Ovary (tissue), 9 donors: Measurements from ENCODE around the gene UBA52. TPM values are rescaled to one million over a fixed set of nuclear protein-coding genes. Genes with fewer than 3 reads are reported as not detected.
"Not testable (repeated sequence)": the region's sequence is repeated elsewhere in the genome, so short reads cannot be mapped to it uniquely, and the experiment has no call there.

ENCODE experiments used
- DNase-seq, 5 donors: peaks; one replicate each; pipeline ENCODE4 v3.0.0-alpha.2; 2019 to 2020
- H3K27ac ChIP-seq, 2 donors: fragments of 200-600 bp; one replicate each; pipeline versions ENCODE4 v1.5.1 to v1.8.0; 2019 to 2022
- H3K27me3 ChIP-seq: fragments of 200-600 bp; one replicate; pipeline ENCODE4 v1.8.0; 2022
- H3K36me3 ChIP-seq: fragments of 200-600 bp; sonication (generic); one replicate; pipeline ENCODE4 v1.5.1; 2019
- H3K4me1 ChIP-seq: one replicate; pipeline ENCODE4 v1.8.1; 2013; ENCODE audit warnings: mild to moderate bottlenecking, moderate library complexity; ENCODE audit not compliant: insufficient read depth
- H3K4me3 ChIP-seq: fragments of 200-600 bp; sonication (generic); one replicate; pipeline ENCODE4 v1.5.1; 2017
- H3K9me3 ChIP-seq, 2 donors: fragments of 200-600 bp in 1 of 2; sonication (generic) in 1 of 2; one replicate each; pipeline versions ENCODE4 v1.5.1 to v1.8.1; 2013 to 2019; ENCODE audit warnings: mild to moderate bottlenecking in 1 of 2, moderate library complexity in 1 of 2
- EP300 ChIP-seq: sonication (generic); formaldehyde crosslinking; IDR thresholded peaks from one replicate; pipeline ENCODE4 v1.6.1; 2017; ENCODE audit warnings: antibody characterized with exemption
- POLR2A ChIP-seq: fragments of 450-650 bp; IDR thresholded peaks from one replicate; pipeline ENCODE4 v1.6.1; 2017; ENCODE audit warnings: antibody characterized with exemption, mild to moderate bottlenecking, moderate library complexity
- WGBS, 3 donors: extraction: QIAGEN DNeasy Blood & Tissue Kit in 1 of 3; methylation state at CpG; one replicate each; pipeline versions ENCODE4 v1.1.5 to v1.1.7; 2013 to 2017; 5-methylcytosine and 5-hydroxymethylcytosine counted together
- intact Hi-C, 4 donors: fragments of 100-400 bp; cut with DNase I; formaldehyde crosslinking; loops; one replicate each; pipeline versions ENCODE4 v1.11.0 to v1.15.1; 2022 to 2023
- polyA plus RNA-seq, 2 donors: library from polyadenylated mRNA; stranded (reverse); fragments of 200-250 nt in 1 of 2; fragments of 350-450 nt in 1 of 2; fragmentation: Illumina TruSeq in 1 of 2; extraction: RNeasy Lipid Tissue Mini Kit (QIAGEN cat#74804) in 1 of 2; gene quantifications; one replicate each; pipeline ENCODE4 v1.2.3, GENCODE V29; 2013 to 2014
- total RNA-seq, 7 donors: library from RNA; depleted of rRNA in 2 of 7; stranded (reverse); fragments of >200 nt in 2 of 7; fragmentation: NEBNext Ultra II Directional in 3 of 7; extraction: Animal tissue kit (Norgen Biotek cat#: 25700) in 3 of 7; gene quantifications; one replicate each; pipeline versions ENCODE4 v1.1.0 to v1.2.4, GENCODE V29; 2016 to 2023
- TF ChIP-seq, protein P1 (sequence below), 3 donors: fragments of 450-650 bp in 2 of 3; fragments of 200-600 bp in 1 of 3; IDR thresholded peaks; one replicate each; pipeline versions ENCODE4 v1.5.1 to v1.8.0; 2016 to 2022; ENCODE audit warnings: antibody characterized with exemption in 3 of 3, mild to moderate bottlenecking in 1 of 3
- donor health status: DM: no; HTN: no; CAD: no; lungs with moderate emphysema.
- donor health status: DM: no; HTN: no; CAD: no.
- donor health status: Bipolar disorder and iron deficiency.
- donor health status: DM: yes; HTN: yes; CAD: no.
- donor health status: DM: no; HTN: no; CAD: no.
- donor health status: DM: yes; HTN: yes; CAD: no.

UBA52 gene
- total and polyA plus RNA-seq, 9 donors, result 1,269 to 1,882 (median 1,409) TPM

DNA sequence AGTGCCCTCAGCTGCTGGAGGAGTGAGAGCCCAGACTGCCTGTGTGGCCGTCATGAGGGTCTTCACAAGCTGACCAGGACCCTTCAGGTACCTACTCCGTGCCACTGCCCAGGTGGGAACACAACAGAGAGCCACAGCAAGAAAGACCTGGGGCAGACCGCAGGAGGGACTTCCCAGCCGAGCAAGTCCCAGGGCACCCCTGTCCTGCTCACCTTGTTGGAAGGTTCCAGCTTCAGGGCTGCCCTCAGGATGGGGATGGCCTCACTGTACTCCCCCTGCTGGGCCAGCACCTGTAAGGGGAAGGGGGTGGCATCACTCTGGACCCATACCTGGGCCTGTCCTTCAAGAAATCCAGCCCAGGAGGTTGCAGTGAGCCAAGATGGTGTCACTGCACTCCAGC is 38.6 kb upstream of the UBA52 start:
- no peaks in the 10 kb centered on the region for H3K9me3 ChIP-seq
- intact Hi-C loops, result no loop called here
- TF ChIP-seq, protein P1, sequence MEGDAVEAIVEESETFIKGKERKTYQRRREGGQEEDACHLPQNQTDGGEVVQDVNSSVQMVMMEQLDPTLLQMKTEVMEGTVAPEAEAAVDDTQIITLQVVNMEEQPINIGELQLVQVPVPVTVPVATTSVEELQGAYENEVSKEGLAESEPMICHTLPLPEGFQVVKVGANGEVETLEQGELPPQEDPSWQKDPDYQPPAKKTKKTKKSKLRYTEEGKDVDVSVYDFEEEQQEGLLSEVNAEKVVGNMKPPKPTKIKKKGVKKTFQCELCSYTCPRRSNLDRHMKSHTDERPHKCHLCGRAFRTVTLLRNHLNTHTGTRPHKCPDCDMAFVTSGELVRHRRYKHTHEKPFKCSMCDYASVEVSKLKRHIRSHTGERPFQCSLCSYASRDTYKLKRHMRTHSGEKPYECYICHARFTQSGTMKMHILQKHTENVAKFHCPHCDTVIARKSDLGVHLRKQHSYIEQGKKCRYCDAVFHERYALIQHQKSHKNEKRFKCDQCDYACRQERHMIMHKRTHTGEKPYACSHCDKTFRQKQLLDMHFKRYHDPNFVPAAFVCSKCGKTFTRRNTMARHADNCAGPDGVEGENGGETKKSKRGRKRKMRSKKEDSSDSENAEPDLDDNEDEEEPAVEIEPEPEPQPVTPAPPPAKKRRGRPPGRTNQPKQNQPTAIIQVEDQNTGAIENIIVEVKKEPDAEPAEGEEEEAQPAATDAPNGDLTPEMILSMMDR (IDR thresholded peaks at IDR 0.05), result no peak
- TF ChIP-seq POLR2A, result no peak
- no peak for TF ChIP-seq EP300
- no peaks in the 10 kb centered on the region for H3K27me3 ChIP-seq
- DNase-seq, result no peak
- H3K27ac ChIP-seq, result no peak overlapping the region
- no peaks in the 10 kb centered on the region for H3K4me1 ChIP-seq
- 87 to 100% (median 91%) methylated on average over 2 to 4 of the region's 4 CpGs for WGBS, 3 donors
- H3K36me3 ChIP-seq, result no peaks in the 10 kb centered on the region
- no peak overlapping the region for H3K4me3 ChIP-seq

DNA sequence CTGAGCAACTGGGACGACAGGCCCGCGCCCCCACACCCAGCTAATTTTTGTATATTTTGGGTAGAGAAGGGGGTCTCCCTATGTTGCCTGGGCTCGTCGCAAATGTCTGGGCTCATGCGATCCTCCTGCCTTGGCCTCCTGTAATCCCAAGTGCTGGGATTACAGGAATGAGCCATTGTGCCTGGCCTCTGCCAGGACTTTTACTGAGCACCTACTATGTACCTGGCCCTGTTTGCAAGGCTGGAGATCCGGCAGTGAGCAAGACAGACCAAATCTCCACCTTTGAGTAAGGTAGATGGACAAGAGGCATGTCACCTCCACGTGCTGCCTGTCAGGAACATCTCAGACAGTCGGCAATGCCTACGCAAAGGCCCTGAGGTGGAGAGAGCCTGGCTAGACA is 35.2 kb upstream of the UBA52 start:
- H3K36me3 ChIP-seq, result no peaks in the 10 kb centered on the region
- H3K9me3 ChIP-seq, result no peaks in the 10 kb centered on the region
- TF ChIP-seq POLR2A (no peak), EP300 (no peak)
- TF ChIP-seq, protein P1 (IDR thresholded peaks at IDR 0.05), result no peak
- H3K27ac ChIP-seq, result no peak overlapping the region
- no peaks in the 10 kb centered on the region for H3K4me1 ChIP-seq
- no peak overlapping the region for H3K4me3 ChIP-seq
- H3K27me3 ChIP-seq, result no peaks in the 10 kb centered on the region
- intact Hi-C loops, result no loop called here
- 87 to 91% (median 89%) methylated on average over 10 of the region's 10 CpGs for WGBS, 3 donors
- DNase-seq, result no peak

DNA sequence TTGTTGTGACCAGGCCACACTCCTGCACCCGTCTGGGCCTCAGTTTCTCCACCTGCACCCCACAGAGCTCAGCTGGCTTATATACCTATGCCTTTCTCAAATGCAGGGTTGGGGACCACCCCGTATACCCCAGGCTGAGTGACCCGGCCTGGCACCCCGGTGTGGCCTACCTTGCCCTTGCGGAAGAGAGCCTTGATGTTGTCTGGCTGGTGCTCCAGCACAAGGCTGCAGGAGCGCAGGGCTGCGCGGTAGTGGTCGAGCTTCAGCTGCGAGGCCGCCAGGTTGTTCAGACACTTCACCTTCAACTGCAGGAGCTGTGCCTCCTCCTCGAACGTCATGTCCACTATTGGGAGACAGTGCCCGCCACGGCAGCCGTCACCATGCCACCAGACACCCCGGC is 34.2 kb upstream of the UBA52 start:
- Histone ChIP-seq H3K27me3 (no peaks in the 10 kb centered on the region), H3K27ac (no peak overlapping the region), H3K9me3 (no peaks in the 10 kb centered on the region), H3K4me3 (no peak overlapping the region), H3K36me3 (no peaks in the 10 kb centered on the region), H3K4me1 (no peaks in the 10 kb centered on the region)
- 86 to 95% (median 91%) methylated on average over 16 to 17 of the region's 17 CpGs for WGBS, 3 donors
- no peak for DNase-seq
- intact Hi-C loops, result no loop called here
- TF ChIP-seq POLR2A (no peak), EP300 (no peak)
- TF ChIP-seq, protein P1 (IDR thresholded peaks at IDR 0.05), result no peak

DNA sequence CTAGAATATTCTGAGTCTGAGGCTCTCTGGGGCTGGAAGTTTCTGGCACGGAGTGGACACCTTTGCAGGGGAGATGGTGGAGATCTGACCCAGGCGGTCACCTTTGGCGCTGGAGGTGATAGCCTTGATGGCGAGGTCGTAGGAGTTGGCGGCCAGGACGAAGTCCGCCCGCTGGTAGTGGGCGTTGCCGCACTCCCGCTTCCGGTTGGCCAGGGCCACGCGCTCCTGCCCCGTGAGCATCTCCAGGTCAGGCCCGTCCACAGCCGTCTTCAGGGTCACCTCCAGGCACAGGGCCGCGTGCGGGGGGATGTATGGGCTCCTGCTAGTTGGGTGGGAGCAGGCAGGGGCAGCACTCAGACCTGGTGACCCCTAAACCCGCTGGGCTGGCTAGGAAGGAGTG is 33.5 kb upstream of the UBA52 start:
- WGBS, 3 donors, result 81 to 86% (median 86%) methylated on average over 22 of the region's 22 CpGs
- TF ChIP-seq, protein P1 (IDR thresholded peaks at IDR 0.05), result no peak
- TF ChIP-seq POLR2A (no peak), EP300 (no peak)
- Histone ChIP-seq H3K27ac (no peak overlapping the region), H3K9me3 (no peaks in the 10 kb centered on the region), H3K4me1 (no peaks in the 10 kb centered on the region), H3K27me3 (no peaks in the 10 kb centered on the region), H3K4me3 (no peak overlapping the region), H3K36me3 (no peaks in the 10 kb centered on the region)
- intact Hi-C loops, result no loop called here
- DNase-seq, result no peak

DNA sequence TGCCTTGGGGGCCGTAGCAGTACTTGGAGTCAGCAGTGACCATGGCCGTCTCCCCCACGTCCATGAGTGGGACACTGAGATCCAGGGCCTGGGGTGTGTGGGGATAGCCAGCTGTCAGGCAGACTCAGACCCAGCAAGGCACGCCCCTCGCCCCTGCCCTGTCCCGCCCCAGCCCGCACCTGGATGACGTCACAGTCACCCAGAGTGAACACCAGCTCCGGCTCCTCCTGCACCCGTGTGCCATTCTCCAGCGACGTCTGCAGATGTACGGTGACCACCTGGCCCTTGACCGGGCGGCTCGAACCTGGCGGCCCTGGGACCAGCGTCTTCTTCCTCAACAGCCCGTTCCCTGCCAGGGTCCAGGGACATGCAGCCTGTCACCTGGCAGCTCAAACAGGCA is 32.3 kb upstream of the UBA52 start:
- DNase-seq, result no peak
- Histone ChIP-seq H3K27me3 (no peaks in the 10 kb centered on the region), H3K9me3 (no peaks in the 10 kb centered on the region), H3K36me3 (no peaks in the 10 kb centered on the region), H3K4me3 (no peak overlapping the region), H3K27ac (no peak overlapping the region), H3K4me1 (no peaks in the 10 kb centered on the region)
- TF ChIP-seq, protein P1 (IDR thresholded peaks at IDR 0.05), result no peak
- TF ChIP-seq POLR2A, result no peak
- TF ChIP-seq EP300, result no peak
- WGBS, 3 donors, result 91 to 94% (median 93%) methylated on average over 19 of the region's 19 CpGs
- intact Hi-C loops, result no loop called here

DNA sequence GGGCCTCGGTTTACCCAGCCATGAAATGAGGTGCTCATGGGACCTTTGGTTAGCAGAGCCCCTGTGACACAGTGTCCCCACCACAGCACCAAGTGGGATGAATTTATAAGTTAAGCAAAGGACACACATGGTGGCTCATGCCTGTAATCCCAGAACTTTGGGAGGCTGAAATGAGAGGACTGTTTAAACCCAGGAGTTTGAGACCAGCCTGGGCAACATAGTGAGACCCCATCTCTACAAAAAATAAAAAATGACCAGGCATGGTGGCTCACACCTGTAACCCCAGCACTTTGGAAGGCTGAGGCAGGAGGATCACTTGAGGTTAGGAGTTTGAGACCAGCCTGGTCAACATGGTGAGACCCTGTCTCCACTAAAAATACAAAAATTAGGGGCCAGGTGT is 31.5 kb upstream of the UBA52 start:
- intact Hi-C loops, H3K27ac ChIP-seq: not testable (repeated sequence)

More for the DNA sequence above, 31.5 kb upstream of the UBA52 start:
- WGBS, 3 donors, result 96 to 100% (median 96%) methylated on average over 1 of the region's 1 CpG
- not testable (repeated sequence) for H3K4me3 ChIP-seq, H3K36me3 ChIP-seq, DNase-seq, H3K27me3 ChIP-seq, H3K4me1 ChIP-seq, H3K9me3 ChIP-seq
